A549 (cell line): ENCODE results near the gene NSMCE1. TPM values are rescaled to one million over a fixed set of nuclear protein-coding genes. Genes with fewer than 3 reads are reported as not detected.

Experiments
- ATAC-seq, 2 experiments: fragments of 200-7000 bp in 1 of 2; fragments of >200 bp in 1 of 2; cut with Nextera tagmentation in 1 of 2; cut with Tn5 transposase in 1 of 2; 3 replicates each; pipeline versions ENCODE4 v1.8.0 to v1.9.1; 2018 to 2020; ENCODE audit warnings: mild to moderate bottlenecking in 1 of 2, moderate library complexity in 1 of 2
- CTCF ChIA-PET: fragments of 300-600 bp; sonication (Branson Sonifier 250); formaldehyde crosslinking; extraction: SDS; loops from one replicate; lab custom pipeline; 2021; ENCODE audit warnings: antibody characterized with exemption, inconsistent platforms; lab: Yijun Ruan, JAX
- POLR2A ChIA-PET: fragments of 350-600 bp; formaldehyde crosslinking; extraction: SDS; loops from one replicate; lab custom pipeline; 2021; ENCODE audit warnings: antibody characterized with exemption, inconsistent platforms; lab: Yijun Ruan, JAX
- DNase-seq, 2 experiments: peaks; one replicate each; pipeline versions ENCODE4 v3.0.0 to v3.0.0-alpha.2; 2011 to 2016; ENCODE audit warnings: low read depth in 1 of 2, low spot score in 1 of 2
- FAIRE-seq: peaks from 2 replicates; lab custom pipeline; 2011; peaks lifted over from hg19 to GRCh38; lab: Jason Lieb, UNC
- H3K27ac ChIP-seq, 2 experiments: fragments of >200 bp; sonication (Bioruptor Twin); formaldehyde crosslinking; 3 replicates each; pipeline ENCODE4 v1.5.1; 2016 to 2017
- H3K4me1 ChIP-seq: fragments of >200 bp; sonication (Bioruptor Twin); formaldehyde crosslinking; 3 replicates; pipeline ENCODE4 v1.6.1; 2016
- H3K4me2 ChIP-seq: fragments of >200 bp; sonication (Bioruptor Twin); formaldehyde crosslinking; 3 replicates; pipeline ENCODE4 v1.6.1; 2016
- H3K4me3 ChIP-seq: fragments of >200 bp; sonication (Bioruptor Twin); formaldehyde crosslinking; 3 replicates; pipeline ENCODE4 v1.5.1; 2016
- H3K9me3 ChIP-seq: fragments of >200 bp; sonication (Bioruptor Twin); formaldehyde crosslinking; 3 replicates; pipeline ENCODE4 v1.6.1; 2016
- ATOH8 ChIP-seq: fragments of 250-450 bp; sonication (Bioruptor Pico); IDR thresholded peaks from 2 replicates; pipeline ENCODE4 v1.5.0; 2020; ENCODE audit warnings: low read depth, mild to moderate bottlenecking, moderate library complexity
- CBX2 ChIP-seq: fragments of 200-600 bp; sonication (generic); IDR thresholded peaks from 2 replicates; pipeline ENCODE4 v1.6.1; 2016; ENCODE audit warnings: low read depth, mild to moderate bottlenecking, borderline replicate concordance
- CEBPB ChIP-seq, 2 experiments: fragments of >200 bp in 1 of 2; sonication (Bioruptor Twin) in 1 of 2; formaldehyde crosslinking in 1 of 2; IDR thresholded peaks; 2 replicates each; pipeline ENCODE4 v1.6.1; 2012 to 2016
- CHD4 ChIP-seq: fragments of 200-600 bp; sonication (generic); IDR thresholded peaks from 2 replicates; pipeline ENCODE4 v1.6.1; 2016; ENCODE audit warnings: antibody characterized with exemption, mild to moderate bottlenecking, borderline replicate concordance
- CTCF ChIP-seq: fragments of >200 bp; sonication (Bioruptor Twin); formaldehyde crosslinking; IDR thresholded peaks from 3 replicates; pipeline ENCODE4 v1.5.1; 2016
- ESRRA ChIP-seq: fragments of 150-350 bp; IDR thresholded peaks from 2 replicates; pipeline ENCODE4 v1.6.1; 2014; ENCODE audit warnings: mild to moderate bottlenecking, low read length, borderline replicate concordance
- FOSB ChIP-seq: fragments of 250-450 bp; sonication (Bioruptor Pico); IDR thresholded peaks from 2 replicates; pipeline ENCODE4 v1.5.0; 2020; ENCODE audit warnings: mild to moderate bottlenecking, moderate library complexity
- FOXS1 ChIP-seq: fragments of 250-450 bp; sonication (Bioruptor Pico); IDR thresholded peaks from 2 replicates; pipeline ENCODE4 v1.5.0; 2020; ENCODE audit warnings: mild to moderate bottlenecking, moderate library complexity
- GATA3 ChIP-seq: IDR thresholded peaks from 2 replicates; pipeline ENCODE4 v1.6.1; 2012; ENCODE audit warnings: borderline replicate concordance
- HOXB5 ChIP-seq: fragments of 250-450 bp; sonication (Bioruptor Pico); IDR thresholded peaks from 2 replicates; pipeline ENCODE4 v1.5.0; 2020; ENCODE audit warnings: mild to moderate bottlenecking, moderate library complexity
- JUNB ChIP-seq: fragments of >200 bp; sonication (Bioruptor Twin); formaldehyde crosslinking; IDR thresholded peaks from 2 replicates; pipeline ENCODE4 v1.6.1; 2016
- MAFK ChIP-seq: fragments of 450-650 bp; IDR thresholded peaks from 2 replicates; pipeline ENCODE4 v1.6.1; 2014; ENCODE audit not compliant: partially characterized antibody
- MAZ ChIP-seq: fragments of 150-350 bp; IDR thresholded peaks from 2 replicates; pipeline ENCODE4 v1.6.1; 2014; ENCODE audit warnings: antibody characterized with exemption, low read depth, low read length, borderline replicate concordance
- NFE2L2 ChIP-seq: fragments of 150-350 bp; conservative IDR thresholded peaks from 2 replicates; pipeline ENCODE4 v1.6.1; 2014; ENCODE audit warnings: low read length
- NPAS2 ChIP-seq: fragments of 250-450 bp; sonication (Bioruptor Pico); IDR thresholded peaks from 2 replicates; pipeline ENCODE4 v1.8.0; 2022; ENCODE audit warnings: mild to moderate bottlenecking, moderate library complexity, borderline replicate concordance
- POLR2A ChIP-seq: IDR thresholded peaks from 2 replicates; pipeline ENCODE4 v1.6.1; 2012; ENCODE audit warnings: mild to moderate bottlenecking, low read length
- SMC3 ChIP-seq: fragments of >200 bp; sonication (Bioruptor Twin); formaldehyde crosslinking; IDR thresholded peaks from 3 replicates; pipeline ENCODE4 v1.6.1; 2018; ENCODE audit warnings: inconsistent platforms
- ZFP36 ChIP-seq: fragments of 450-650 bp; IDR thresholded peaks from 2 replicates; pipeline ENCODE4 v1.6.1; 2014; ENCODE audit warnings: borderline replicate concordance; ENCODE audit not compliant: partially characterized antibody
- WGBS: methylation state at CpG from one replicate; pipeline ENCODE4 v1.1.6; 2017; ENCODE audit errors: missing lambda C conversion rate; 5-methylcytosine and 5-hydroxymethylcytosine counted together
- polyA plus RNA-seq, 4 experiments: library from polyadenylated mRNA; depleted of rRNA in 3 of 4; stranded (reverse); fragments of >200 nt; fragmentation: RNase III in 1 of 4; extraction: RNeasy Plus Mini Kit Qiagen cat#74134 plus additional on column Dnase treatment in 1 of 4; gene quantifications; 2 replicates in 3 of 4; 3 replicates in 1 of 4; pipeline ENCODE4 v1.2.3, GENCODE V29; 2011 to 2017

The NSMCE1 gene
- polyA plus RNA-seq, 2 of the 4 experiments (the other 2 are of a cell fraction): 32.0 to 59.9 TPM

GRCh38 chr16:27195076-27195741, 73.4 kb downstream of the NSMCE1 start (continued):
- TF ChIP-seq ZFP36 (no peak), CTCF (no peak)

GRCh38 chr16:27193300-27193990, 75.1 kb downstream of the NSMCE1 start:
- CTCF ChIA-PET: interaction anchor here (0.7 to 2.7 kb wide), 2 partner anchors 15 to 53 kb away, joined by 3 to 9 read pairs; no protein-coding TSS in a partner anchor
- no peak for DNase-seq
- peak in 1 of 2 experiments; percentile 61; a peak in 2 of 6 replicates for ATAC-seq
- TF ChIP-seq ZFP36 (no peak), ESRRA (no peak), MAZ (no peak), POLR2A (no peak), GATA3 (no peak), JUNB (no peak), CHD4 (no peak), HOXB5 (CRISPR knock-in tag) (no peak), SMC3 (no peak)
- no peaks in the 10 kb centered on the region for H3K9me3 ChIP-seq
- POLR2A ChIA-PET: interaction anchor here (3.3 kb wide), 1 partner anchor 10 kb away, joined by 14 read pairs; the partner anchor contains the start of gene KDM8
- H3K4me3 ChIP-seq: no peak overlapping the region
- 45% methylated on average over 6 of the region's 6 CpGs for WGBS
- H3K27ac ChIP-seq: no peak overlapping the region
- H3K4me2 ChIP-seq: no peak overlapping the region
- no peaks in the 10 kb centered on the region for H3K4me1 ChIP-seq
- FAIRE-seq: no peak

GRCh38 chr16:27191352-27191924, 77.1 kb downstream of the NSMCE1 start:
- H3K9me3 ChIP-seq: no peaks in the 10 kb centered on the region
- CTCF ChIA-PET: interaction anchor here (1.7 to 2.3 kb wide), 2 partner anchors 12 to 18 kb away, joined by 6 to 12 read pairs; no protein-coding TSS in a partner anchor
- DNase-seq (no peak), ATAC-seq (no peak), FAIRE-seq (no peak)
- POLR2A ChIA-PET: interaction anchor here (2.0 to 3.3 kb wide), 2 partner anchors 12 kb away, joined by 8 to 14 read pairs; partner anchors contain the start of gene KDM8
- no peak overlapping the region for H3K27ac ChIP-seq
- H3K4me1 ChIP-seq: no peaks in the 10 kb centered on the region
- no peak overlapping the region for H3K4me3 ChIP-seq
- TF ChIP-seq CEBPB (IDR thresholded peaks at IDR 0.05) (peak in 1 of 2 experiments; percentile 34; a peak in 2 of 4 replicates), FOXS1 (no peak), NFE2L2 (no peak), NPAS2 (no peak)
- 44% methylated on average over 7 of the region's 7 CpGs for WGBS
- no peak overlapping the region for H3K4me2 ChIP-seq

GRCh38 chr16:27190316-27190871, 78.2 kb downstream of the NSMCE1 start:
- Histone ChIP-seq H3K27ac (no peak overlapping the region), H3K4me3 (no peak overlapping the region), H3K9me3 (no peaks in the 10 kb centered on the region), H3K4me1 (no peaks in the 10 kb centered on the region), H3K4me2 (no peak overlapping the region)
- TF ChIP-seq ATOH8 (CRISPR knock-in tag): no peak
- peak; percentile 47 for TF ChIP-seq MAFK
- TF ChIP-seq CBX2: no peak
- no peak for TF ChIP-seq MAZ
- no peak for TF ChIP-seq FOSB
- TF ChIP-seq ZFP36: no peak
- DNase-seq (no peak), ATAC-seq (peak in 1 of 2 experiments; percentile 24; a peak in 2 of 6 replicates), FAIRE-seq (no peak)
- WGBS: 80% methylated on average over 6 of the region's 12 CpGs
- ChIA-PET POLR2A (interaction anchor here (2.0 kb wide), 1 partner anchor 14 kb away, joined by 8 read pairs; the partner anchor contains the start of gene KDM8), CTCF (interaction anchor here (0.7 to 2.3 kb wide), 7 partner anchors 11 to 177 kb away, joined by 3 to 12 read pairs (median 4); no protein-coding TSS in a partner anchor)
